DND-41 (cell line): Measurements from ENCODE around the gene LHPP.

Experiments used
- ATAC-seq: fragments of 200-7000 bp; cut with Tn5 transposase; 3 replicates; pipeline ENCODE4 v1.9.1; 2021; ENCODE audit warnings: low read depth; ENCODE audit not compliant: insufficient read depth
- DNase-seq: peaks from one replicate; pipeline ENCODE4 v3.0.0-alpha.2; 2020
- H2AFZ ChIP-seq: 2 replicates; pipeline ENCODE4 v1.6.0; 2012; ENCODE audit warnings: low read depth, low read length
- H3K27ac ChIP-seq: 2 replicates; pipeline ENCODE4 v1.5.1; 2012; ENCODE audit warnings: low read length, inconsistent platforms
- H3K27me3 ChIP-seq: fragments of 200-600 bp; sonication (generic); 2 replicates; pipeline ENCODE4 v1.6.0; 2012; ENCODE audit warnings: low read length, mild to moderate bottlenecking, inconsistent platforms; ENCODE audit not compliant: insufficient read depth, poor library complexity
- H3K36me3 ChIP-seq: 2 replicates; pipeline ENCODE4 v1.5.1; 2012; ENCODE audit warnings: low read length, inconsistent platforms; ENCODE audit not compliant: insufficient read depth
- H3K4me1 ChIP-seq: 2 replicates; pipeline ENCODE4 v1.5.1; 2012; ENCODE audit warnings: mild to moderate bottlenecking, low read length; ENCODE audit not compliant: insufficient read depth
- H3K4me2 ChIP-seq: 2 replicates; pipeline ENCODE4 v1.6.0; 2012; ENCODE audit warnings: mild to moderate bottlenecking, moderate library complexity, low read length, inconsistent platforms; ENCODE audit not compliant: insufficient read depth
- H3K4me3 ChIP-seq, 2 experiments: fragments of 200-600 bp in 1 of 2; shearing (Covaris generic) in 1 of 2; 2 replicates each; pipeline ENCODE4 v1.5.1; 2012 to 2016; ENCODE audit warnings: inconsistent platforms in 2 of 2, low read length in 2 of 2, mild to moderate bottlenecking in 2 of 2, low read depth in 1 of 2, moderate library complexity in 1 of 2
- H3K79me2 ChIP-seq: 2 replicates; pipeline ENCODE4 v1.6.0; 2012; ENCODE audit warnings: low read length, inconsistent platforms; ENCODE audit not compliant: insufficient read depth
- H3K9ac ChIP-seq: 2 replicates; pipeline ENCODE4 v1.6.0; 2012; ENCODE audit warnings: low read depth, mild to moderate bottlenecking, inconsistent platforms, low read length, moderate library complexity
- H3K9me3 ChIP-seq: 2 replicates; pipeline ENCODE4 v1.5.1; 2012; ENCODE audit warnings: low read length, moderate library complexity, mild to moderate bottlenecking, inconsistent platforms; ENCODE audit not compliant: insufficient read depth, severe bottlenecking
- H4K20me1 ChIP-seq: 2 replicates; pipeline ENCODE4 v1.6.0; 2012; ENCODE audit warnings: low read length; ENCODE audit not compliant: insufficient read depth
- EZH2 ChIP-seq: IDR thresholded peaks from 3 replicates; pipeline ENCODE4 v1.6.1; 2012; ENCODE audit warnings: borderline replicate concordance, low read depth, mild to moderate bottlenecking, moderate library complexity, low read length, inconsistent platforms; ENCODE audit not compliant: severe bottlenecking
- TF ChIP-seq, protein P1 (sequence below): IDR thresholded peaks from 2 replicates; pipeline ENCODE4 v1.5.1; 2012; ENCODE audit warnings: borderline replicate concordance, low read length, moderate library complexity, mild to moderate bottlenecking; ENCODE audit not compliant: poor library complexity, severe bottlenecking; ENCODE audit errors: extremely low read depth

The LHPP gene

DNA sequence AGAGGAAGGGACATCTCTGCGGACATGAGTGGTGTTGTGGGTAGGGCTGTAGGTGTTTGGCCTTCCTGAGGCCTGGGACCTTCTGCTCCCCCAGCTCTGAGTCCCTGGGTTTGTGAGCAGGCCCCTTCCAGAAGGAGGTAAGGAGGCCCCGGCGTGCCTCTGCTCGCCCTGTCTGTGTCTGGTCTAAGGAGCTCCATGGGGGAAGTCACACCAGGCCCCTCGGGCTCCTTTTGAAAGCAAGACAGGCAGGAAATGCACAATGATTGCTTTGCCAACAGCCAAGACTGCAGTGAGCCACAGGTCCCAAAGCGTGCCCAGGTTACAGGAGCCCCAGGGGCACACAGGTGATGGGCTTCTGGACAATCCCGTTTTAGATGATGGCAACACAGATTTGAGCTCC is 193.1 kb downstream of the LHPP start:
- peaks cover 71% of the 10 kb centered on the region for H3K36me3 ChIP-seq
- DNase-seq (peak; percentile 50), ATAC-seq (0 out of 3 replicates have a peak, but pooled peaks have one; percentile 4)
- TF ChIP-seq, protein P1, sequence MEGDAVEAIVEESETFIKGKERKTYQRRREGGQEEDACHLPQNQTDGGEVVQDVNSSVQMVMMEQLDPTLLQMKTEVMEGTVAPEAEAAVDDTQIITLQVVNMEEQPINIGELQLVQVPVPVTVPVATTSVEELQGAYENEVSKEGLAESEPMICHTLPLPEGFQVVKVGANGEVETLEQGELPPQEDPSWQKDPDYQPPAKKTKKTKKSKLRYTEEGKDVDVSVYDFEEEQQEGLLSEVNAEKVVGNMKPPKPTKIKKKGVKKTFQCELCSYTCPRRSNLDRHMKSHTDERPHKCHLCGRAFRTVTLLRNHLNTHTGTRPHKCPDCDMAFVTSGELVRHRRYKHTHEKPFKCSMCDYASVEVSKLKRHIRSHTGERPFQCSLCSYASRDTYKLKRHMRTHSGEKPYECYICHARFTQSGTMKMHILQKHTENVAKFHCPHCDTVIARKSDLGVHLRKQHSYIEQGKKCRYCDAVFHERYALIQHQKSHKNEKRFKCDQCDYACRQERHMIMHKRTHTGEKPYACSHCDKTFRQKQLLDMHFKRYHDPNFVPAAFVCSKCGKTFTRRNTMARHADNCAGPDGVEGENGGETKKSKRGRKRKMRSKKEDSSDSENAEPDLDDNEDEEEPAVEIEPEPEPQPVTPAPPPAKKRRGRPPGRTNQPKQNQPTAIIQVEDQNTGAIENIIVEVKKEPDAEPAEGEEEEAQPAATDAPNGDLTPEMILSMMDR = no peak
- TF ChIP-seq EZH2 = no peak
- no peak overlapping the region for H3K9ac ChIP-seq
- peaks cover 97% of the 10 kb centered on the region for H3K4me1 ChIP-seq
- H3K9me3 ChIP-seq = no peaks in the 10 kb centered on the region
- H3K27ac ChIP-seq = peak overlapping the region; percentile 99
- peaks cover 97% of the 10 kb centered on the region for H3K79me2 ChIP-seq
- peaks cover 22% of the 10 kb centered on the region for H4K20me1 ChIP-seq
- no peak overlapping the region for H3K4me2 ChIP-seq
- no peaks in the 10 kb centered on the region for H3K27me3 ChIP-seq
- H3K4me3 ChIP-seq = no peak overlapping the region
- H2AFZ ChIP-seq = no peak overlapping the region

- Histone ChIP-seq H3K79me2 (peaks cover 97% of the 10 kb centered on the region), H3K27me3 (no peaks in the 10 kb centered on the region), H4K20me1 (peaks cover 29% of the 10 kb centered on the region), H3K36me3 (peaks cover 73% of the 10 kb centered on the region), H2AFZ (no peak overlapping the region), H3K9me3 (no peaks in the 10 kb centered on the region), H3K4me2 (no peak overlapping the region), H3K27ac (peak overlapping the region; percentile 99), H3K9ac (0 out of 2 replicates have a peak overlapping the region, but pooled peaks have one; percentile 1), H3K4me3 (no peak overlapping the region), H3K4me1 (peaks cover 97% of the 10 kb centered on the region)
- TF ChIP-seq, protein P1 = no peak
- TF ChIP-seq EZH2 = no peak
- DNase-seq (no peak), ATAC-seq (no peak)
Measured at GRCh38 chr10:124655191-124656112, 193.8 kb downstream of the LHPP start.

DNA sequence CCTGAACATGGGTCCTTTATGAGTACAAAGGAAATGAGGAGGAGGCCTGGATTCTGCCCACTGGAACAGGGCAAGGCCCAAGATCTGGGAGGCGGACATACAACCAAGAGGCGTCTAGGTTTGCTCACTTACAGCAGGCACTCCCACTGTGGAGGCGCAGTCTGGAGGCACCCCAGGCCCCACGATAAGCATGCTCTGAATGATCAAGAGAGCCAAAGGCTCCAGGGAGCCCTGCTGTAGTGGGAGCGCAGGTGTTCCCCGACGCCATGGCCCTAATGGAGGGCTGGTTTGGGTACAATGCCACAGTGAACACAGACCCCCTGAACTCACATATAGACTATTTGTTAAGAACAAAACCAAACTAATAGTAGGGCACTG is 194.5 kb downstream of the LHPP start:
- H4K20me1 ChIP-seq = peaks cover 34% of the 10 kb centered on the region
- no peak for DNase-seq
- H3K9ac ChIP-seq = 0 out of 2 replicates have a peak overlapping the region, but pooled peaks have one; percentile 1
- H3K4me1 ChIP-seq = peaks cover 97% of the 10 kb centered on the region
- H3K36me3 ChIP-seq = peaks cover 77% of the 10 kb centered on the region
- H3K4me2 ChIP-seq = no peak overlapping the region
- no peaks in the 10 kb centered on the region for H3K9me3 ChIP-seq
- peak overlapping the region; percentile 99 for H3K27ac ChIP-seq
- ATAC-seq = no peak
- H3K4me3 ChIP-seq = no peak overlapping the region
- TF ChIP-seq, protein P1 = no peak
- no peak for TF ChIP-seq EZH2
- H3K79me2 ChIP-seq = peaks cover 97% of the 10 kb centered on the region
- H3K27me3 ChIP-seq = no peaks in the 10 kb centered on the region
- no peak overlapping the region for H2AFZ ChIP-seq
